Measurements from ENCODE around the gene DBH. TPM values are rescaled to one million over a fixed set of nuclear protein-coding genes. Genes with fewer than 3 reads are reported as not detected.

DBH gene
- polyA plus RNA-seq, 3 donors = not detected

DNA sequence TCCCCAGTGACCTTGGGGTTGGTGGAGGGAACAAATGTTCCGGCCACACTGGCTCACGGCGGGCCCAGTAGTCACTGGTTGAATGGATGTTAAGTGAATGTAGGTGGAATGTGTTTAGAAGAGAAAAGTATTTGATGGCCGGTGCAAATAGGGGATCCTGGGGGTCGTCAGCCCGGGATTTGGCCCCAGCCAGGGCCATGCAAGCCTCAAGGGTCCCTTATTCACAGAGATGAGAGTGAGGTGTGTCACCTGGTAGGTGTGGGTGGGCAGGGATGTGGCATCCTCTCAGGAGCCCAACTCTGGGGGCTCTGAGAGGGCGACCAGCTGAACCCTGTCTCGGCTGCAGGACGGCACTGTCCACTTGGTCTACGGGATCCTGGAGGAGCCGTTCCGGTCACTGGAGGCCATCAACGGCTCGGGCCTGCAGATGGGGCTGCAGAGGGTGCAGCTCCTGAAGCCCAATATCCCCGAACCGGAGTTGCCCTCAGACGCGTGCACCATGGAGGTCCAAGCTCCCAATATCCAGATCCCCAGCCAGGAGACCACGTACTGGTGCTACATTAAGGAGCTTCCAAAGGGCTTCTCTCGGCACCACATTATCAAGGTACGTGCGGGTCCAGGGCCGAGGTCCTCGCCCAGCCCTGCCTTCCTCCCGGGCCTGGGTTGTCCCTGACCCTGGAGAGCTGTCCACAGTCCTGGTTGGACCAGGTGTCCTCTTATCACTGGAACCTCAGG lies 5.9 kb downstream of the DBH start:
- peaks cover 2 to 12% (median 9%) of the 10 kb centered on the region in 3 donors for H3K27me3 Mint-ChIP-seq (ENCODE audit: low read depth in 3 of 3)
- Histone ChIP-seq H4K20me1 (ENCODE audit: insufficient read depth, low read length) (no peaks in the 10 kb centered on the region), H3K79me2 (ENCODE audit: insufficient read depth, low read length) (no peaks in the 10 kb centered on the region), H3K4me1 (ENCODE audit: control insufficient read depth in 1 of 2, insufficient read depth in 2 of 2, low read length in 2 of 2) (no peaks in the 10 kb centered on the region), H3K36me3 (replicated peaks in 1 of 2; ENCODE audit: control insufficient read depth in 1 of 2, insufficient read depth in 2 of 2, low read length in 2 of 2) (no peaks in the 10 kb centered on the region), H3K27ac (ENCODE audit: low read depth in 1 of 2, low read length in 2 of 2) (no peak overlapping the region), H3K4me2 (replicated peaks; ENCODE audit: extremely low read depth, low read length, poor library complexity, severe bottlenecking) (no peak overlapping the region), H3K9ac (ENCODE audit: insufficient read depth, low read length, poor library complexity, severe bottlenecking) (no peak overlapping the region), H3K9me3 (replicated peaks in 1 of 2; ENCODE audit: control insufficient read depth in 1 of 2, insufficient read depth in 1 of 2, low read length in 2 of 2) (no peaks in the 10 kb centered on the region), H3K27me3 (ENCODE audit: control insufficient read depth in 2 of 2, insufficient read depth in 2 of 2, low read length in 2 of 2) (no peaks in the 10 kb centered on the region), H2AFZ (ENCODE audit: insufficient read depth, low read depth, low read length, poor library complexity, severe bottlenecking) (no peak overlapping the region), H3K4me3 (replicated peaks in 1 of 3; ENCODE audit: low read depth in 2 of 3, low read length in 3 of 3) (no peak overlapping the region)
- H3K4me3 Mint-ChIP-seq = no peak overlapping the region
- H3K9me3 Mint-ChIP-seq = no peaks in the 10 kb centered on the region
- WGBS (ENCODE audit: insufficient coverage) = 94% methylated on average over 20 of the region's 25 CpGs
- no peaks in the 10 kb centered on the region for H3K4me1 Mint-ChIP-seq
- no peaks in the 10 kb centered on the region for H3K36me3 Mint-ChIP-seq
- no peak for DNase-seq
- H3K27ac Mint-ChIP-seq = no peak overlapping the region
- TF ChIP-seq CTCF (IDR thresholded peaks at IDR 0.05) = no peak
- intact Hi-C loops (cut with micrococcal nuclease) = no loop called here

DNA sequence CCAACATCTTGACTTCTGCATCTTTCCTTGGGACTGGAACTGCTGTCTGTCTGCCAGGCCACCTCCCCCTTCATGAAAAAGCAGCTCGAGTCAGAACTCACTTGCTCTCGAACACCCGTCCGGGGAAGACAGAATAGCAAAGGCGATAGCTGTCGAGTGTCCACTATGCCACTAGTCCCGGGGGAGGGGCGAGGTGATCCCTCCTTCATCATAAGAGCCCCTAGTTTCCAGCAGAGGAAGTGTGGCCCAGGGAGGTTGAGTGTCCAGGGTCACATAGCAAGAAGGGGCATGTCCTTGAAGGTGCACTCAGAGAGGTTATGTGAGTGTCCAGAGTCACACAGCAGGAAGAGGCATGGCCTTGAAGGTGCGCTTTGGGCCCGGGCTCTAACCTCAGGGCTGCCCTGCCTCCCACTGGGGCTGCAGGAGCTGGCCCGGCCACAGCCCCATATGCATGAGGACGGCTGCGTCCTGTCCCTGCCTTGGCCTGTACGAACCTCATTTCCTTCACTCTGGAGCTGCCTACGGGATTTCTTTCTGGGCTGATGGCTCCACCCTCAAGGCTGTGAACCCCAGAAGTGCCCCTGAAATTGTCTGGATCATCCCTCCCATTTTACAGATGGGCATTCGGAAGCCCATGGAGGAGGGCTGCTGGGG lies 6.7 kb downstream of the DBH start:
- no peaks in the 10 kb centered on the region for H3K4me1 Mint-ChIP-seq
- H3K36me3 Mint-ChIP-seq = no peaks in the 10 kb centered on the region
- 96% methylated on average over 10 of the region's 16 CpGs for WGBS (ENCODE audit: insufficient coverage)
- no peak overlapping the region for H3K4me3 ChIP-seq (replicated peaks in 1 of 3; ENCODE audit: low read depth in 2 of 3, low read length in 3 of 3)
- no peaks in the 10 kb centered on the region for H3K79me2 ChIP-seq (ENCODE audit: insufficient read depth, low read length)
- H4K20me1 ChIP-seq (ENCODE audit: insufficient read depth, low read length) = no peaks in the 10 kb centered on the region
- no peak for TF ChIP-seq CTCF (IDR thresholded peaks at IDR 0.05)
- no peaks in the 10 kb centered on the region for H3K27me3 ChIP-seq (ENCODE audit: control insufficient read depth in 2 of 2, insufficient read depth in 2 of 2, low read length in 2 of 2)
- no peak overlapping the region for H3K4me3 Mint-ChIP-seq
- no peaks in the 10 kb centered on the region for H3K36me3 ChIP-seq (replicated peaks in 1 of 2; ENCODE audit: control insufficient read depth in 1 of 2, insufficient read depth in 2 of 2, low read length in 2 of 2)
- intact Hi-C loops (cut with micrococcal nuclease) = no loop called here
- no peak overlapping the region for H3K4me2 ChIP-seq (replicated peaks; ENCODE audit: extremely low read depth, low read length, poor library complexity, severe bottlenecking)
- H3K27me3 Mint-ChIP-seq (ENCODE audit: low read depth in 3 of 3) = peaks cover 3 to 12% (median 9%) of the 10 kb centered on the region in 3 donors
- no peaks in the 10 kb centered on the region for H3K9me3 ChIP-seq (replicated peaks in 1 of 2; ENCODE audit: control insufficient read depth in 1 of 2, insufficient read depth in 1 of 2, low read length in 2 of 2)
- H3K9ac ChIP-seq (ENCODE audit: insufficient read depth, low read length, poor library complexity, severe bottlenecking) = no peak overlapping the region
- no peak for DNase-seq
- no peak overlapping the region for H3K27ac ChIP-seq (ENCODE audit: low read depth in 1 of 2, low read length in 2 of 2)
- H3K4me1 ChIP-seq (ENCODE audit: control insufficient read depth in 1 of 2, insufficient read depth in 2 of 2, low read length in 2 of 2) = no peaks in the 10 kb centered on the region
- no peak overlapping the region for H2AFZ ChIP-seq (ENCODE audit: insufficient read depth, low read depth, low read length, poor library complexity, severe bottlenecking)
- no peak overlapping the region for H3K27ac Mint-ChIP-seq
- H3K9me3 Mint-ChIP-seq = no peaks in the 10 kb centered on the region

Data from CD14-positive monocyte (primary cell).